Prostate gland (tissue), 2 donors: Measurements from ENCODE around the gene HDAC10. TPM values are rescaled to one million over a fixed set of nuclear protein-coding genes. Genes with fewer than 3 reads are reported as not detected.

ENCODE experiments used
- DNase-seq: peaks from one replicate; pipeline ENCODE4 v3.0.0-alpha.2; 2019; ENCODE audit warnings: low spot score
- H3K27ac ChIP-seq, 2 donors: fragments of 200-600 bp; sonication (generic); 2 replicates each; pipeline ENCODE4 v1.5.1; 2017 to 2019
- H3K27me3 ChIP-seq: fragments of 200-600 bp; sonication (generic); replicated peaks from 2 replicates; pipeline ENCODE4 v1.5.1; 2019; ENCODE audit not compliant: insufficient read depth
- H3K36me3 ChIP-seq, 2 donors: fragments of 200-600 bp; sonication (generic); 1 replicate in 1 of 2; 2 replicates in 1 of 2; pipeline versions ENCODE4 v1.5.1 to v1.8.1; 2017 to 2019
- H3K4me1 ChIP-seq: fragments of 200-600 bp; sonication (generic); replicated peaks from 2 replicates; pipeline ENCODE4 v1.5.1; 2019
- H3K4me3 ChIP-seq, 2 donors: fragments of 200-600 bp; sonication (generic); 2 replicates each; pipeline ENCODE4 v1.5.1; 2017 to 2019
- H3K9me3 ChIP-seq: fragments of 200-600 bp; sonication (generic); 2 replicates; pipeline ENCODE4 v1.5.1; 2017
- CTCF ChIP-seq, 4 experiments: fragments of 200-600 bp in 2 of 4; fragments of 450-650 bp in 2 of 4; sonication (generic) in 2 of 4; IDR thresholded peaks; 1 replicate in 3 of 4; 2 replicates in 1 of 4; pipeline ENCODE4 v1.5.1; 2016 to 2019; ENCODE audit warnings: antibody characterized with exemption in 4 of 4, mild to moderate bottlenecking in 2 of 4, moderate library complexity in 2 of 4
- POLR2A ChIP-seq: fragments of 450-650 bp; IDR thresholded peaks from one replicate; pipeline ENCODE4 v1.6.1; 2016; ENCODE audit warnings: antibody characterized with exemption, mild to moderate bottlenecking
- POLR2AphosphoS5 ChIP-seq: sonication (generic); formaldehyde crosslinking; IDR thresholded peaks from one replicate; pipeline ENCODE4 v1.6.1; 2017; ENCODE audit warnings: antibody characterized with exemption
- WGBS: methylation state at CpG from one replicate; pipeline ENCODE4 v1.1.5; 2018; 5-methylcytosine and 5-hydroxymethylcytosine counted together
- intact Hi-C: fragments of 100-400 bp; cut with DNase I; formaldehyde crosslinking; loops from one replicate; pipeline ENCODE4 v1.14.2; 2022
- total RNA-seq, 2 donors: library from RNA; depleted of rRNA; stranded (reverse); fragments of >200 nt; gene quantifications; one replicate each; pipeline ENCODE4 v1.1.0, GENCODE V29; 2016

Gene HDAC10
- total RNA-seq, 2 donors from 2014 or later = 36.9 to 41.3 TPM

- H3K4me3 ChIP-seq = peak overlapping the region; percentile 16 to 53
- WGBS = 50% methylated on average over 22 of the region's 26 CpGs
- no peak overlapping the region for H3K27ac ChIP-seq
- H3K27me3 ChIP-seq = no peaks in the 10 kb centered on the region
- no peaks in the 10 kb centered on the region for H3K36me3 ChIP-seq
- DNase-seq = no peak
- H3K9me3 ChIP-seq = no peaks in the 10 kb centered on the region
- intact Hi-C loops = no loop called here
- TF ChIP-seq CTCF (IDR thresholded peaks at IDR 0.05) (peak in 1 of 4 experiments; percentile 5), POLR2A (no peak), POLR2AphosphoS5 (no peak)
- H3K4me1 ChIP-seq = peaks cover 22% of the 10 kb centered on the region
Observed at GRCh38 chr22:50272044-50272802, 21.2 kb upstream of the HDAC10 start.

- intact Hi-C loops = no loop called here
- peaks cover 22% of the 10 kb centered on the region for H3K4me1 ChIP-seq
Observed at GRCh38 chr22:50271519-50271970, 20.5 kb upstream of the HDAC10 start.

GRCh38 chr22:50270666-50271394 is 19.8 kb upstream of the HDAC10 start:
- WGBS = 2% methylated on average over 53 of the region's 53 CpGs
- H3K27ac ChIP-seq = peak overlapping the region; percentile 55 to 75
- intact Hi-C loops = no loop called here
- no peaks in the 10 kb centered on the region for H3K36me3 ChIP-seq
- DNase-seq = peak; percentile 56
- H3K27me3 ChIP-seq = no peaks in the 10 kb centered on the region
- no peaks in the 10 kb centered on the region for H3K9me3 ChIP-seq
- H3K4me1 ChIP-seq = peaks cover 22% of the 10 kb centered on the region
- TF ChIP-seq POLR2AphosphoS5 = no peak
- no peak for TF ChIP-seq POLR2A
- TF ChIP-seq CTCF (IDR thresholded peaks at IDR 0.05) = no peak
- H3K4me3 ChIP-seq = peak overlapping the region; percentile 40 to 53

More at GRCh38 chr22:50271519-50271970, 20.5 kb upstream of the HDAC10 start:
- Histone ChIP-seq H3K27ac (peak overlapping the region in 1 of 2 donors; percentile 53), H3K9me3 (no peaks in the 10 kb centered on the region), H3K4me3 (peak overlapping the region; percentile 16 to 53), H3K27me3 (no peaks in the 10 kb centered on the region), H3K36me3 (no peaks in the 10 kb centered on the region)
- under 1% methylated on average over 23 of the region's 45 CpGs for WGBS
- TF ChIP-seq POLR2A (no peak), CTCF (IDR thresholded peaks at IDR 0.05) (peak in 3 of 4 experiments; percentile 26 to 43 (median 31)), POLR2AphosphoS5 (no peak)
- DNase-seq = peak; percentile 45

GRCh38 chr22:50269970-50270665 is 19.1 kb upstream of the HDAC10 start, which contains the start of gene MAPK11:
TSS of gene MAPK11 (minus strand) at chr22:50270380. CDS start at chr22:50270292, 88 bp downstream.
- Histone ChIP-seq H3K4me3 (peak within 1 kb of the TSS; percentile 40 to 53), H3K36me3 (no peaks in the 10 kb centered on the region), H3K27ac (peak within 1 kb of the TSS; percentile 55 to 75), H3K9me3 (no peaks in the 10 kb centered on the region), H3K4me1 (peaks cover 22% of the 10 kb centered on the region), H3K27me3 (no peaks in the 10 kb centered on the region)
- TF ChIP-seq CTCF (IDR thresholded peaks at IDR 0.05) = no peak
- TF ChIP-seq POLR2A = no peak
- no peak for TF ChIP-seq POLR2AphosphoS5
- peak; percentile 47 for DNase-seq
- 0% methylated on average over 43 of the region's 92 CpGs for WGBS
- intact Hi-C loops = no loop called here
